Erythroblast (primary cell): ENCODE measurements around the gene AP1M1.
"Not testable (repeated sequence)": the region's sequence is repeated elsewhere in the genome, so short reads cannot be mapped to it uniquely, and the experiment has no call there.

Source experiments
- GATA1 ChIP-seq: IDR thresholded peaks from 2 replicates; pipeline ENCODE4 v1.6.1; 2011; ENCODE audit warnings: low read depth, mild to moderate bottlenecking, control low read depth, low read length, moderate library complexity
- POLR2A ChIP-seq: IDR thresholded peaks from 2 replicates; pipeline ENCODE4 v1.6.1; 2011; ENCODE audit warnings: mild to moderate bottlenecking, low read length

- not testable (repeated sequence) for TF ChIP-seq POLR2A, GATA1
These were observed 87.4 kb downstream of the AP1M1 start for GRCh38 chr19:16285079-16285478.
